Nephron (organoid): ENCODE measurements around the gene NOD1.

Experiments used
- H3K27ac Mint-ChIP-seq, 3 experiments: 2 replicates each; pipeline ENCODE4 v1.8.0; 2020; ENCODE audit warnings: mixed read lengths in 3 of 3, mild to moderate bottlenecking in 2 of 3, moderate library complexity in 1 of 3
- H3K27me3 Mint-ChIP-seq: 2 replicates; pipeline ENCODE4 v1.8.0; 2021; ENCODE audit warnings: low read depth, mild to moderate bottlenecking, moderate library complexity, mixed read lengths
- H3K36me3 Mint-ChIP-seq: 2 replicates; pipeline ENCODE4 v1.8.0; 2020; ENCODE audit warnings: low read depth, mixed read lengths
- H3K4me1 Mint-ChIP-seq: 2 replicates; pipeline ENCODE4 v1.8.0; 2020; ENCODE audit warnings: mixed read lengths
- H3K4me3 Mint-ChIP-seq, 3 experiments: 2 replicates each; pipeline ENCODE4 v1.8.0; 2020; ENCODE audit warnings: mild to moderate bottlenecking in 3 of 3, mixed read lengths in 3 of 3, moderate library complexity in 2 of 3
- H3K9me3 Mint-ChIP-seq: 2 replicates; pipeline ENCODE4 v1.8.0; 2020; ENCODE audit warnings: mixed read lengths
- TF ChIP-seq, protein P1 (sequence below), 3 experiments: fragments of 200-600 bp; sonication (generic); IDR thresholded peaks; one replicate each; pipeline ENCODE4 v1.5.0; 2021; ENCODE audit warnings: antibody characterized with exemption in 3 of 3; ENCODE audit not compliant: unreplicated experiment in 3 of 3

The NOD1 gene

DNA sequence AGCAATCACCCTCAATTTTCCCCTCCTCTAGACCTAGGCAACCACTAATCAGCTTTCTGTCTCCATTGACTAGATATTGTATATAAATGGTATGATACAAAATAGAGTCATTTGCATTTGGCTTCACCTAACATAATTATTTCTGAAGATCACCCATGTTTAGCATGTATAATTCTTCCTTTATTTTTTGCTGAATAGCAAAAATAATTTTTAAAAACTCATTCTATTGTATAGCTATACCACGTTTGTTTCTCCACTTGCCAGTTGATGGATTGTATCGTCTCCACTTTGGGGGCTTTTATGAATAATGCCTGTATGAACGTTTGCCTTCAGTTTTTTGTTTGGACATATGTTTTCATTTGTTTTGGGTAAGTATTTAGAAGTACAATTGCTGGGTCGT is 98.8 kb downstream of the NOD1 start:
- Mint-ChIP-seq H3K4me3 (no peak overlapping the region), H3K36me3 (peaks cover 8% of the 10 kb centered on the region), H3K27me3 (no peaks in the 10 kb centered on the region), H3K4me1 (no peaks in the 10 kb centered on the region), H3K9me3 (peaks cover 26% of the 10 kb centered on the region), H3K27ac (no peak overlapping the region)
- TF ChIP-seq, protein P1, sequence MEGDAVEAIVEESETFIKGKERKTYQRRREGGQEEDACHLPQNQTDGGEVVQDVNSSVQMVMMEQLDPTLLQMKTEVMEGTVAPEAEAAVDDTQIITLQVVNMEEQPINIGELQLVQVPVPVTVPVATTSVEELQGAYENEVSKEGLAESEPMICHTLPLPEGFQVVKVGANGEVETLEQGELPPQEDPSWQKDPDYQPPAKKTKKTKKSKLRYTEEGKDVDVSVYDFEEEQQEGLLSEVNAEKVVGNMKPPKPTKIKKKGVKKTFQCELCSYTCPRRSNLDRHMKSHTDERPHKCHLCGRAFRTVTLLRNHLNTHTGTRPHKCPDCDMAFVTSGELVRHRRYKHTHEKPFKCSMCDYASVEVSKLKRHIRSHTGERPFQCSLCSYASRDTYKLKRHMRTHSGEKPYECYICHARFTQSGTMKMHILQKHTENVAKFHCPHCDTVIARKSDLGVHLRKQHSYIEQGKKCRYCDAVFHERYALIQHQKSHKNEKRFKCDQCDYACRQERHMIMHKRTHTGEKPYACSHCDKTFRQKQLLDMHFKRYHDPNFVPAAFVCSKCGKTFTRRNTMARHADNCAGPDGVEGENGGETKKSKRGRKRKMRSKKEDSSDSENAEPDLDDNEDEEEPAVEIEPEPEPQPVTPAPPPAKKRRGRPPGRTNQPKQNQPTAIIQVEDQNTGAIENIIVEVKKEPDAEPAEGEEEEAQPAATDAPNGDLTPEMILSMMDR (IDR thresholded peaks at IDR 0.05; ENCODE audit: unreplicated experiment in 3 of 3): no peak

GRCh38 chr7:30379131-30379530 is 99.5 kb downstream of the NOD1 start:
- Mint-ChIP-seq H3K27me3 (no peaks in the 10 kb centered on the region), H3K36me3 (peaks cover 8% of the 10 kb centered on the region), H3K9me3 (peaks cover 23% of the 10 kb centered on the region), H3K4me1 (no peaks in the 10 kb centered on the region), H3K27ac (no peak overlapping the region), H3K4me3 (no peak overlapping the region)
- TF ChIP-seq, protein P1 (IDR thresholded peaks at IDR 0.05; ENCODE audit: unreplicated experiment in 3 of 3): no peak

DNA sequence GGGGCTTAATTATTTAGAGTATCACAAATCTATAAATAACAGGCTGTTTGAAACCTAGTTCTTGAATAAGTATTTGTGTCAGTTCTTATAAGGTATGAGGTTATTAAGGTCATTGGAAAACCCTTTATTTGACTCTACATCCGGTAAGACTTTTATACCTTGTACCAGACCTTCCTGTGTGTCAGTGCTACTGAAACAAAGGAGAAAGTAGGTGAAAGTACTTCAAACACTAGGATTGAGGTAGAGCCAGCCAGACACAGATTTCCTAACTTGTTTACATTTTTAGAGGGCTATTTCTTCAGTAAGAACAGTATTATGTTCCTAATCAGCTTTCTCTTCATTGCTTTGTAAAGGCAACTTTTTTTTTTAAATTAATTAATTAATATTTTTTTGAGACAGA is 100.3 kb downstream of the NOD1 start:
- peaks cover 8% of the 10 kb centered on the region for H3K36me3 Mint-ChIP-seq
- H3K27me3 Mint-ChIP-seq: no peaks in the 10 kb centered on the region
- H3K4me1 Mint-ChIP-seq: no peaks in the 10 kb centered on the region
- no peak overlapping the region for H3K27ac Mint-ChIP-seq
- H3K4me3 Mint-ChIP-seq: no peak overlapping the region
- H3K9me3 Mint-ChIP-seq: peaks cover 16% of the 10 kb centered on the region
- TF ChIP-seq, protein P1 (IDR thresholded peaks at IDR 0.05; ENCODE audit: unreplicated experiment in 3 of 3): no peak
